ENCODE results near the gene CFB.

GRCh38 chr6:31966997-31967925 is 21.4 kb downstream of the CFB start:
- TF ChIP-seq CTCF (IDR thresholded peaks at IDR 0.05) (no peak), POLR2A (IDR thresholded peaks at IDR 0.05) (no peak), POLR2AphosphoS5 (IDR thresholded peaks at IDR 0.05) (no peak), EP300 (IDR thresholded peaks at IDR 0.05) (no peak)
